Measurements from ENCODE around the gene KCTD7. TPM values are rescaled to one million over a fixed set of nuclear protein-coding genes. Genes with fewer than 3 reads are reported as not detected.
"Not testable (repeated sequence)": the region's sequence is repeated elsewhere in the genome, so short reads cannot be mapped to it uniquely, and the experiment has no call there.

Gene KCTD7
- polyA plus RNA-seq, 1 donor = 20.1 TPM

- peak overlapping the region; percentile 99 for H3K4me3 ChIP-seq (ENCODE audit: low read length)
- not testable (repeated sequence) for H3K4me1 ChIP-seq (ENCODE audit: control insufficient read depth, insufficient read depth, low read length); H3K27me3 ChIP-seq (ENCODE audit: control insufficient read depth, insufficient read depth, low read length); H3K36me3 ChIP-seq (ENCODE audit: control insufficient read depth, insufficient read depth, low read length); H3K9me3 ChIP-seq (ENCODE audit: control insufficient read depth, low read depth, low read length)
- peak overlapping the region; percentile 98 for H3K27ac ChIP-seq (ENCODE audit: low read length)
- peak in 1 of 2 donors; percentile 27 for DNase-seq
- WGBS (ENCODE audit: insufficient coverage, low lambda C conversion rate) = no CpG with 5 or more reads among the region's 35 CpGs
Measured at GRCh38 chr7:66591058-66591798, 37.5 kb upstream of the KCTD7 start.

DNA sequence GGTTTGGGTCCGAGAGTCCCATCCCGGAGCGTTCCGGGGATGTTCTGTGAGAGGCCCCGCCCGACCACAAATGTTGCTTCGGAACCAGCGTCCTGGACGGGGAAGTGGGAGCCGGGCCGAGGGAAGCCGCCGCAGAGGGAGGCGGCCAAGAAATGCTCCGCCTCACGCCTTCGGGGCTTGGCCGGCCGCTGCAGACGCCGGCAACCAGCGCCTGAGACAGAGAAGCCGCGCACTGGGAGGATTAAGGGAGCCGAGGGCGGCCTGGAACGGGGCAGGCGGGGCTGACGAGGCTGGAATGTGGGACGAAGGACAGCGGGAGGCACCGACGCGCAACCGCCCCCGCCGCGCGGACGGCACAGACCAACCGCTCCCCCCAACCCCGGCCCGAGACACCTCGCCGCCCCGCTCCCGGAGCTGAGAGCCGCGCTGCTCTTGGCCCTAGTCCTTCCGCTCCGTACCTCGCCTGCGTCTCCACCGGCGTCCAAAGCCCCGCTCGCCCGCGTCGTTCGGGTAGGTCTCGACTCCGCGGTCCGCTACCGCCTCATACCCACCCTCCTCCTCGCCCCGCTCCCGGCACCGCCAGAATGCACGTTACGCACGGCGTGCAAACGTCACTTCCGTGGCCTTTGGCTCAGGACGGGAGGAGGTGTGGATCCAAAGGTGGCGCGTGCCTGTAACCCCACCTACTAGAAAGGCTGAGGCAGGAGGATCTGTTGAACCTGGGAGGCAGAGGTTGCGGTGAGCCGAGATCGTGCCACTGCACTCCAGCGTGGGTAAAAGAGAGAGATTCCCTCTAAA, 36.7 kb upstream of the KCTD7 start:
- WGBS (ENCODE audit: insufficient coverage, low lambda C conversion rate) = no CpG with 5 or more reads among the region's 83 CpGs
- Histone ChIP-seq H3K9me3 (ENCODE audit: control insufficient read depth, low read depth, low read length) (peaks cover 4% of the 10 kb centered on the region), H3K36me3 (ENCODE audit: control insufficient read depth, insufficient read depth, low read length) (no peaks in the 10 kb centered on the region), H3K27me3 (ENCODE audit: control insufficient read depth, insufficient read depth, low read length) (no peaks in the 10 kb centered on the region), H3K27ac (ENCODE audit: low read length) (peak overlapping the region; percentile 98), H3K4me3 (ENCODE audit: low read length) (peak overlapping the region; percentile 99), H3K4me1 (ENCODE audit: control insufficient read depth, insufficient read depth, low read length) (peaks cover 16% of the 10 kb centered on the region)
- peak; percentile 95 to 97 for DNase-seq

DNA sequence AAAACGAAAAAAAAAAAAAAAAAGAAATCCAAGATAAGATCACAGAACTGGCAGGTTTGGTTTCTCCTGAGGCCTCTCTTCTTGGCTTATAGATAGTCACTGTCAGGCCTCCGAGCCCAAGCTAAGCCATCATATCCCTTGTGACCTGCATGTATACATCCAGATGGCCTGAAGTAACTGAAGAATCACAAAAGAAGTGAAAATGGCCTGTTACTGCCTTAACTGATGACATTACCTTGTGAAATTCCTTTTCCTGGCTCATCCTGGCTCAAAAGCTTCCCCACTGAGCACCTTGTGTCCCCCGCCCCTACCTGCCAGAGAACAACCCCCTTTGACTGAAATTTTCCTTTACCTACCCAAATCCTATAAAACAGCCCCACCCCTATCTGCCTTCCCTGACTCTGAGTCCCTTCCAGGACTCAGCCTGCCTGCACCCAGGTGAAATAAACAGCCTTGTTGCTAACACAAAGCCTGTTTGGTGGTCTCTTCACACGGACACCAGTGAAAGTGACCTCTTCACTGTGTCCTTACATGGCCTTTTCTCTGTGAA, 36.0 kb upstream of the KCTD7 start:
- H3K4me3 ChIP-seq (ENCODE audit: low read length) = peak overlapping the region; percentile 99
- peaks cover 19% of the 10 kb centered on the region for H3K4me1 ChIP-seq (ENCODE audit: control insufficient read depth, insufficient read depth, low read length)
- DNase-seq; H3K36me3 ChIP-seq (ENCODE audit: control insufficient read depth, insufficient read depth, low read length); H3K9me3 ChIP-seq (ENCODE audit: control insufficient read depth, low read depth, low read length); H3K27me3 ChIP-seq (ENCODE audit: control insufficient read depth, insufficient read depth, low read length): not testable (repeated sequence)
- peak overlapping the region; percentile 98 for H3K27ac ChIP-seq (ENCODE audit: low read length)
- WGBS (ENCODE audit: insufficient coverage, low lambda C conversion rate) = no CpG with 5 or more reads among the region's 4 CpGs

DNA sequence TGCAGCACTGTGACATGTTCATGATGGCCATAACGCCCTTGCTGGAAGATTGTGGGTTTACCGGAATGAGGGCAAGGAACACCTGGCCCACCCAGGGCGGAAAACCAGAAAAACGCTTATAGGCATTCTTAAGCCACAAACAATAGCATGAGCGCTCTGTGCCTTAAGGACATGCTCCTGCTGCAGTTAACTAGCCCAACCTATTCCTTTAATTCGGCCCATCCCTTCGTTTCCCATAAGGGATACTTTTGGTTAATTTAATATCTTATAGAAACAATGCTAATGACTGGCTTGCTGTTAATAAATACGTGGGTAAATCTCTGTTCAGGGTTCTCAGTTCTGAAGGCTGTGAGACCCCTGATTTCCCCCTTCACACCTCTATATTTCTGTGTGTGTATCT, 34.6 kb upstream of the KCTD7 start:
- not testable (repeated sequence) for H3K4me3 ChIP-seq (ENCODE audit: low read length); DNase-seq; H3K27me3 ChIP-seq (ENCODE audit: control insufficient read depth, insufficient read depth, low read length); H3K27ac ChIP-seq (ENCODE audit: low read length); H3K36me3 ChIP-seq (ENCODE audit: control insufficient read depth, insufficient read depth, low read length); H3K9me3 ChIP-seq (ENCODE audit: control insufficient read depth, low read depth, low read length)
- WGBS (ENCODE audit: insufficient coverage, low lambda C conversion rate) = no CpG with 5 or more reads among the region's 8 CpGs
- peaks cover 22% of the 10 kb centered on the region for H3K4me1 ChIP-seq (ENCODE audit: control insufficient read depth, insufficient read depth, low read length)

- Histone ChIP-seq H3K27me3 (ENCODE audit: control insufficient read depth, insufficient read depth, low read length) (no peaks in the 10 kb centered on the region), H3K4me1 (ENCODE audit: control insufficient read depth, insufficient read depth, low read length) (peaks cover 18% of the 10 kb centered on the region), H3K36me3 (ENCODE audit: control insufficient read depth, insufficient read depth, low read length) (no peaks in the 10 kb centered on the region), H3K27ac (ENCODE audit: low read length) (peak overlapping the region; percentile 34), H3K4me3 (ENCODE audit: low read length) (no peak overlapping the region), H3K9me3 (ENCODE audit: control insufficient read depth, low read depth, low read length) (no peaks in the 10 kb centered on the region)
- DNase-seq = peak; percentile 43 to 77
- no CpG with 5 or more reads among the region's 2 CpGs for WGBS (ENCODE audit: insufficient coverage, low lambda C conversion rate)
Measured at GRCh38 chr7:66597461-66597860, 31.2 kb upstream of the KCTD7 start.

DNA sequence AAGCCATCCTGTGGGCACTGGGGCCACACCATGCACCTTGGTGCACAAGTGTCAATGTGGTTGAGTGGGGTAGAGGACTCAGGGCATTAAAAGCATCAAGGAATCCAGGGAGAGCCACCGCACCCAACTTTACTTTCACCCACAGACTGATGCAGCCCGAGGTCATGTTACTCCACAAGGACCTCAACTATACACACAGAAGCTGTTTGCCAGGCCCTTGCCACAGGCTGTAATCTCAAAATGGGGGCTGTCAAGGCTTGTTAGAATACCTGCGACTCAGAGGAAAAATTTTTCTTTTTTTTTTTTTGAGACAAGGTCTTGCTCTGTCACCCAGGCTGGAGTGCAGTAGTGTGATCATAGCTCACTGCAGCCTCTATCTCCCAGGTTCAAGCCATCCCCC, 26.5 kb upstream of the KCTD7 start:
- H3K36me3 ChIP-seq (ENCODE audit: control insufficient read depth, insufficient read depth, low read length) = no peaks in the 10 kb centered on the region
- no CpG with 5 or more reads among the region's 3 CpGs for WGBS (ENCODE audit: insufficient coverage, low lambda C conversion rate)

GRCh38 chr7:66604198-66604597, 24.5 kb upstream of the KCTD7 start:
- no peaks in the 10 kb centered on the region for H3K9me3 ChIP-seq (ENCODE audit: control insufficient read depth, low read depth, low read length)
- no peaks in the 10 kb centered on the region for H3K36me3 ChIP-seq (ENCODE audit: control insufficient read depth, insufficient read depth, low read length)
- DNase-seq = no peak
- H3K4me1 ChIP-seq (ENCODE audit: control insufficient read depth, insufficient read depth, low read length) = no peaks in the 10 kb centered on the region
- H3K27me3 ChIP-seq (ENCODE audit: control insufficient read depth, insufficient read depth, low read length) = no peaks in the 10 kb centered on the region
- WGBS (ENCODE audit: insufficient coverage, low lambda C conversion rate) = no CpG with 5 or more reads among the region's 1 CpG
- H3K27ac ChIP-seq (ENCODE audit: low read length) = no peak overlapping the region
- H3K4me3 ChIP-seq (ENCODE audit: low read length) = no peak overlapping the region

More for the DNA sequence above, 26.5 kb upstream of the KCTD7 start:
- no peak for DNase-seq
- H3K9me3 ChIP-seq (ENCODE audit: control insufficient read depth, low read depth, low read length) = no peaks in the 10 kb centered on the region
- no peak overlapping the region for H3K27ac ChIP-seq (ENCODE audit: low read length)
- H3K27me3 ChIP-seq (ENCODE audit: control insufficient read depth, insufficient read depth, low read length) = no peaks in the 10 kb centered on the region
- H3K4me1 ChIP-seq (ENCODE audit: control insufficient read depth, insufficient read depth, low read length) = peaks cover 5% of the 10 kb centered on the region
- no peak overlapping the region for H3K4me3 ChIP-seq (ENCODE audit: low read length)

DNA sequence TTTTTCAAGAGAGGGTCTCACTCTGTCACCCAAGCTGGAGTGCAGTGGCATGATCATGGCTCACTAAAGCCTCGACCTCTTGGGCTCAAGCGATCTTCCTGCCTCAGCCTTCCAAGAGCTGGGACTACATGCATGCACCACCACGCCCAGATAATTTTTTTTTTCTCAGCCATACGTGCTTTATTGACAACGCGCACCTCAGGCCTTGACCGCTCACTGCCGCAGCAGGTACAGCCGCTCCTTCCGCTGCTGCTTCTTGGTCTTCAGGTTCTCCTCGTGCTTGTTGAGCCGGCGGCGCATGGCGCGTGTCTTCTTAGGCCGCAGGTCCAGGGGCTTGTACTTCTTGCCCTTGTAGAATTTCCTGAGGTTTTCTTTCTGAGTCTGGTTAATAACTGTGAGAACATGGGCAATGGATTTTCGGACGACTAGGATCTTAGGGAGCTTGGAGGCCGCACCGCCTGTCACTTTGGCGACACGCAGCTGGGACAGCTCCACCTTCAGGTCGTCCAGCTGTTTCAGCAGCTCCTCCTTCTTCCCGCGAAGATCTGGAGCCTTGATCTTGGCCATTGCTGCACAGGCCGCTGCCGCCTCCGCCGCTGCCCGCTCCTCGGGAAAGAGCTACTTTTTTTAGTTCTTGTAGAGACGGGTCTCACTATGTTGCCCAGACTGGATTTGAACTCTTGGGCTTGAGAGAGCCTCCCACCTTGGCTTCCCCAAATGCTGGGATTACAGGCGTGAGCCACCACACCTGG, 22.0 kb upstream of the KCTD7 start:
- not testable (repeated sequence) for H3K4me1 ChIP-seq (ENCODE audit: control insufficient read depth, insufficient read depth, low read length); H3K4me3 ChIP-seq (ENCODE audit: low read length); H3K9me3 ChIP-seq (ENCODE audit: control insufficient read depth, low read depth, low read length); DNase-seq; H3K27me3 ChIP-seq (ENCODE audit: control insufficient read depth, insufficient read depth, low read length); H3K36me3 ChIP-seq (ENCODE audit: control insufficient read depth, insufficient read depth, low read length); H3K27ac ChIP-seq (ENCODE audit: low read length)
- 100% methylated on average over 1 of the region's 34 CpGs for WGBS (ENCODE audit: insufficient coverage, low lambda C conversion rate)

DNA sequence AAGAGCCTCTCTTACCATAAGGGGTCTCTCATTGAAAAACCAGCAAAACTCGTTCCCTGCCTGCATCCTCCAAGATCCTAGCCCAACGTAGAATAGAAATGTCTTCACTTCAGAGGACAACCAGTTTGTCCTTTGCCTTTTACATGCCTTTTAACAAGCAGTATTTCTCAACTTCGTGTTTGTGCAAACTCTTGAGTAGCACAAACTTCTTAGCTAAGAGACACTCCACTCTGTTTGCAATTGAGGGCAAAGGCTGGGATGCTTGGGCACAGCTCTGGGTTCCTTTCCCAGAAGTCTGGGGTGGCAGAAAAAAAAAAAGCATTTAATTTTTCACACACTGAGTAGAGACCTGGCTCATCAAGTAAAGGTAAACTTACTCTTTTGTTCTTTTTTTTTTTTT, 19.5 kb upstream of the KCTD7 start:
- H3K9me3 ChIP-seq (ENCODE audit: control insufficient read depth, low read depth, low read length) = peaks cover 6% of the 10 kb centered on the region
- no CpG with 5 or more reads among the region's 3 CpGs for WGBS (ENCODE audit: insufficient coverage, low lambda C conversion rate)
- no peak for DNase-seq
- H3K36me3 ChIP-seq (ENCODE audit: control insufficient read depth, insufficient read depth, low read length) = no peaks in the 10 kb centered on the region
- H3K27ac ChIP-seq (ENCODE audit: low read length) = no peak overlapping the region
- no peaks in the 10 kb centered on the region for H3K4me1 ChIP-seq (ENCODE audit: control insufficient read depth, insufficient read depth, low read length)
- H3K4me3 ChIP-seq (ENCODE audit: low read length) = no peak overlapping the region
- H3K27me3 ChIP-seq (ENCODE audit: control insufficient read depth, insufficient read depth, low read length) = no peaks in the 10 kb centered on the region

- not testable (repeated sequence) for H3K4me3 ChIP-seq (ENCODE audit: low read length); H3K9me3 ChIP-seq (ENCODE audit: control insufficient read depth, low read depth, low read length); H3K27ac ChIP-seq (ENCODE audit: low read length); H3K36me3 ChIP-seq (ENCODE audit: control insufficient read depth, insufficient read depth, low read length); H3K4me1 ChIP-seq (ENCODE audit: control insufficient read depth, insufficient read depth, low read length); H3K27me3 ChIP-seq (ENCODE audit: control insufficient read depth, insufficient read depth, low read length); DNase-seq
- WGBS (ENCODE audit: insufficient coverage, low lambda C conversion rate) = no CpG with 5 or more reads among the region's 33 CpGs
Measured at GRCh38 chr7:66614596-66614995, 14.1 kb upstream of the KCTD7 start.
